Vagina (tissue), 2 donors: ENCODE measurements around the gene FGGY. TPM values are rescaled to one million over a fixed set of nuclear protein-coding genes. Genes with fewer than 3 reads are reported as not detected.

Experiments
- DNase-seq, 2 donors: peaks; one replicate each; pipeline ENCODE4 v3.0.0-alpha.2; 2017; ENCODE audit errors: extremely low spot score in 2 of 2
- H3K27ac ChIP-seq: fragments of 200-600 bp; sonication (generic); one replicate; pipeline ENCODE4 v1.5.1; 2019
- H3K27me3 ChIP-seq: fragments of 200-600 bp; sonication (generic); one replicate; pipeline ENCODE4 v1.5.1; 2019
- H3K36me3 ChIP-seq, 2 donors: fragments of 200-600 bp; sonication (generic); one replicate each; pipeline ENCODE4 v1.5.1; 2017 to 2019
- H3K4me1 ChIP-seq: fragments of 200-600 bp; sonication (generic); one replicate; pipeline ENCODE4 v1.5.1; 2019
- H3K4me3 ChIP-seq, 2 donors: fragments of 200-600 bp; sonication (generic); 1 replicate in 1 of 2; 2 replicates in 1 of 2; pipeline ENCODE4 v1.5.1; 2016 to 2019
- H3K9me3 ChIP-seq: fragments of 200-600 bp; sonication (generic); one replicate; pipeline ENCODE4 v1.5.1; 2019
- POLR2A ChIP-seq, 2 donors: fragments of 450-650 bp; IDR thresholded peaks; one replicate each; pipeline ENCODE4 v1.6.1; 2017; ENCODE audit warnings: antibody characterized with exemption in 2 of 2, mild to moderate bottlenecking in 2 of 2, moderate library complexity in 2 of 2
- POLR2AphosphoS5 ChIP-seq, 2 donors: sonication (generic); formaldehyde crosslinking; IDR thresholded peaks; one replicate each; pipeline ENCODE4 v1.9.0; 2017; ENCODE audit warnings: antibody characterized with exemption in 2 of 2, mild to moderate bottlenecking in 2 of 2, low read depth in 1 of 2; ENCODE audit not compliant: insufficient read depth in 1 of 2
- intact Hi-C: fragments of 100-400 bp; cut with DNase I; formaldehyde crosslinking; loops from one replicate; pipeline ENCODE4 v1.15.1; 2023
- total RNA-seq: library from RNA; depleted of rRNA; stranded (reverse); fragments of >200 nt; gene quantifications from one replicate; pipeline ENCODE4 v1.2.3, GENCODE V29; 2016
- TF ChIP-seq, protein P1 (sequence below), 3 experiments: fragments of 450-650 bp in 2 of 3; fragments of 200-600 bp in 1 of 3; sonication (generic) in 1 of 3; IDR thresholded peaks; one replicate each; pipeline ENCODE4 v1.5.1; 2017 to 2019; ENCODE audit warnings: antibody characterized with exemption in 3 of 3, mild to moderate bottlenecking in 2 of 3, moderate library complexity in 2 of 3

Gene FGGY
- total RNA-seq, 1 donor from 2014 or later, result 11.8 TPM

DNA sequence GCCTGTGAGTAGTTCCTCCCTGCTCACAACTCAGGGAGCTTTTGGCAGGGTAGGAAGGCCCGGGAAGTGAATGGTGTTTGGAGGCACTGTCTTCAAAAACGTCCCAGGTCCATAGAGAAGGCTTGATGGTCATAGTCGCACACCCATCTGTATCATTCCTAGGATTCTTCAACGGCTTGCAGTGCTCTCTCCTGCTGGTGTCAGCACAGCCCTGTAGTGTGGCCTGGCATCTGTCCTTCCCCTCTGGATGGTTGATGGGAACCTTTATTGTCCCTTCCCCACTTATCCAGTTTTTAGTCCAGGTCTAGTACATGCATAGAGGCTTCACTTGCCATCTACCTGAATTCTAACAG lies 375.0 kb downstream of the FGGY start:
- intact Hi-C loops, result no loop called here
- no peak for TF ChIP-seq POLR2A (IDR thresholded peaks at IDR 0.05)
- TF ChIP-seq, protein P1, sequence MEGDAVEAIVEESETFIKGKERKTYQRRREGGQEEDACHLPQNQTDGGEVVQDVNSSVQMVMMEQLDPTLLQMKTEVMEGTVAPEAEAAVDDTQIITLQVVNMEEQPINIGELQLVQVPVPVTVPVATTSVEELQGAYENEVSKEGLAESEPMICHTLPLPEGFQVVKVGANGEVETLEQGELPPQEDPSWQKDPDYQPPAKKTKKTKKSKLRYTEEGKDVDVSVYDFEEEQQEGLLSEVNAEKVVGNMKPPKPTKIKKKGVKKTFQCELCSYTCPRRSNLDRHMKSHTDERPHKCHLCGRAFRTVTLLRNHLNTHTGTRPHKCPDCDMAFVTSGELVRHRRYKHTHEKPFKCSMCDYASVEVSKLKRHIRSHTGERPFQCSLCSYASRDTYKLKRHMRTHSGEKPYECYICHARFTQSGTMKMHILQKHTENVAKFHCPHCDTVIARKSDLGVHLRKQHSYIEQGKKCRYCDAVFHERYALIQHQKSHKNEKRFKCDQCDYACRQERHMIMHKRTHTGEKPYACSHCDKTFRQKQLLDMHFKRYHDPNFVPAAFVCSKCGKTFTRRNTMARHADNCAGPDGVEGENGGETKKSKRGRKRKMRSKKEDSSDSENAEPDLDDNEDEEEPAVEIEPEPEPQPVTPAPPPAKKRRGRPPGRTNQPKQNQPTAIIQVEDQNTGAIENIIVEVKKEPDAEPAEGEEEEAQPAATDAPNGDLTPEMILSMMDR (IDR thresholded peaks at IDR 0.05), result no peak
- no peak for TF ChIP-seq POLR2AphosphoS5 (IDR thresholded peaks at IDR 0.05; ENCODE audit: insufficient read depth in 1 of 2, low read depth in 1 of 2)
- H3K27ac ChIP-seq, result peak overlapping the region; percentile 84
- peaks cover 55% of the 10 kb centered on the region for H3K4me1 ChIP-seq
- no peaks in the 10 kb centered on the region for H3K9me3 ChIP-seq
- H3K36me3 ChIP-seq, result no peaks in the 10 kb centered on the region
- DNase-seq, result no peak
- H3K27me3 ChIP-seq, result no peaks in the 10 kb centered on the region
- H3K4me3 ChIP-seq, result no peak overlapping the region

DNA sequence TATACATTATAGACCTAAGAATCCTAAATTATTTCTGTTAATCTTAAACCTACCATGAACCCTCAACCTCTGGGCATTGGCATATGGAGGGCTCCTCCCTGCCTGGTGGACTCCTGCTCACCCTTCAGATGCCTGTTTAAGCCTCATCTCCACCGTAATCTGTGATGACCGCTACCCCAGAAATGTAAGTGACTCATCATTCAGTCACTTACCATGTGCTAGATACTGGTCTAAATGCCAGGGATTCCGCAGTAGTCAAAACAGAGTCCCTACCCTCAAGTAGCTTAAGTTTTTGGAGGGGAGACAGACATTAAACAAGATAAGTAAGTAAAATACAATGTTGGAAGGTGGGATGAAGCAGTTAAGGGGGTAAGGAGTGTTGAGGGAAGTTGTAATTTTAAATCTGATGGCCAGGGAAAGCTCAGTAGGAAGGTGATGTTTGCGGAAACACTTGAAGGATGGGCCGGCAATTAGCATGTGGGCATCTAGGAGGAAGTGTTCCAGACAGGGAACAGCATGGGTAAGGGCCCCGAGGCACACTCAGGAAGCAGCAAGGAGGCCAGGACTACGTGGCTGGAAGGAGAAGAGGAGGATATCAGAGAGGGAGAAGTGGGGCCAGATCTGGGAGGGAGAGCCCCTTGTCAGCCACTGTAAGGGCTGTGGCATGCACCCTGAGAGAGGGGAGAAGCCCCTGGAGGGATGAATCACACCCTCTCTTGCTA lies 376.1 kb downstream of the FGGY start:
- Histone ChIP-seq H3K27me3 (no peaks in the 10 kb centered on the region), H3K27ac (peak overlapping the region; percentile 84), H3K36me3 (no peaks in the 10 kb centered on the region), H3K9me3 (no peaks in the 10 kb centered on the region), H3K4me1 (peaks cover 57% of the 10 kb centered on the region), H3K4me3 (no peak overlapping the region)
- intact Hi-C loops, result no loop called here
- DNase-seq, result no peak
- no peak for TF ChIP-seq POLR2A (IDR thresholded peaks at IDR 0.05)
- TF ChIP-seq POLR2AphosphoS5 (IDR thresholded peaks at IDR 0.05; ENCODE audit: insufficient read depth in 1 of 2, low read depth in 1 of 2), result peak in 1 of 2 donors; percentile 32
- TF ChIP-seq, protein P1 (IDR thresholded peaks at IDR 0.05), result no peak

DNA sequence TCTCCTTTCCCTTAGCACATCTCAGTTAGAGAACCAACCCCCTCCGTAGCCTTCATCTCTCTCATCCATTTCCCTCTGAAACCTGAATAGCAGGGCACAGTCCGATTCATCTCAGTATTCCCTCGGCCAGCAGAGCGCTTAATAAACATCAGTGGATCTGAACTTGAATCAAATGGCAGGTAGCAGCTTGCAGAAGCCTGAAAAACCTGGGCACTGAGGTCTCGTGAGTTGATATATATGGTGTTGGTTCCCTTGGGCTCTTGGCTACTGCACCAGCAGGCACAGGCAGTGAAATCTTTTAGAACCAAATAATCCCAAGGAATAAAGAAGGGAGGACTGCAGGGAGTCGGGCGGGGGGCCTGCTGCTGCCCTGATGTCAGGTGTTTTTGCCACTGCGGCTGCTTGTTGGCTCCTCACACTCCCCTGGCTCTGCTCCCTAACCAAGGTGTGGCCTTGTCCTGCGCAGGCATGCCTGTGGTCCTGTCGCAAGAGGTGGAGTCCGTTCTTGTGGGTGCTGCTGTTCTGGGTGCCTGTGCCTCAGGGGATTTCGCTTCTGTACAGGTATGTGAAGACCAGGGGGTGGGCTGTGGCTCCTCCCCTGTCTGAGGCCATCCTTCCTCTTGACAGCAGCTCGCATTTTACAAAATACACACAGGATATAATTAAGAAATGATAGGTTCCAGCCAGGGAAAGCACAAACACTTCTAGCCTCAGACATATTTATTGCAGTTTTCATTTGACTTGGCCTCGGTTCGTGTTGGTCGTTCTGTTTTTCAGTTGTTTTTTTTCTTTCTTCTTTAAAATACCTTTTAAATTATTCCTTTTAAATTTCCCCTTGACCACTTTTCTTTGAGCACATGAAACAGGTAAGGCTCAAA lies 376.9 kb downstream of the FGGY start:
- Histone ChIP-seq H3K27me3 (no peaks in the 10 kb centered on the region), H3K27ac (peak overlapping the region; percentile 84), H3K9me3 (no peaks in the 10 kb centered on the region), H3K36me3 (no peaks in the 10 kb centered on the region), H3K4me1 (peaks cover 65% of the 10 kb centered on the region), H3K4me3 (no peak overlapping the region)
- no peak for DNase-seq
- peak in 1 of 2 donors; percentile 16 for TF ChIP-seq POLR2AphosphoS5 (IDR thresholded peaks at IDR 0.05; ENCODE audit: insufficient read depth in 1 of 2, low read depth in 1 of 2)
- TF ChIP-seq POLR2A (IDR thresholded peaks at IDR 0.05), result no peak
- TF ChIP-seq, protein P1 (IDR thresholded peaks at IDR 0.05), result no peak
- intact Hi-C loops, result no loop called here

DNA sequence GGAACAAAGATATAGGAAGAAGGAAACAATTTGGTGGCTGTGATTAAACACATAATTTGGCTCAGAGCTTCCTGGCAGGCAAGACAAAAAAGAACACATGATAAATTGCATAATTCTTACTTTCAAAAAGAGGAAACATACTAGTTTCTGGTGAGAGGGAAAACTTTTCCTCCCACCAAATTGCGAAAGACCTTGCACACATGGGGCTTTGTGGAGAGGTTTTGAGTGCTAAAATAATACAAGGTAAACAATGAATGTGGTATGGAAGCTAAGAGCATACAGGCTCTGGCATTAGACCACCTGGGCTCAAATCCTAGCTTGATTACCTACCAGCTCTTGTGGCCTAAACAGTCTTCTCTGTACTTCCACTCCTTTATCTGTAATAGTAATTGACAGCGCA lies 377.7 kb downstream of the FGGY start:
- intact Hi-C loops, result no loop called here
- H3K36me3 ChIP-seq, result no peaks in the 10 kb centered on the region
- no peaks in the 10 kb centered on the region for H3K9me3 ChIP-seq
- peaks cover 60% of the 10 kb centered on the region for H3K4me1 ChIP-seq
- peak overlapping the region; percentile 84 for H3K27ac ChIP-seq
- H3K27me3 ChIP-seq, result no peaks in the 10 kb centered on the region
- TF ChIP-seq POLR2A (IDR thresholded peaks at IDR 0.05), result no peak
- peak; percentile 17 to 98 for TF ChIP-seq POLR2AphosphoS5 (IDR thresholded peaks at IDR 0.05; ENCODE audit: insufficient read depth in 1 of 2, low read depth in 1 of 2)
- no peak for DNase-seq
- H3K4me3 ChIP-seq, result no peak overlapping the region

DNA sequence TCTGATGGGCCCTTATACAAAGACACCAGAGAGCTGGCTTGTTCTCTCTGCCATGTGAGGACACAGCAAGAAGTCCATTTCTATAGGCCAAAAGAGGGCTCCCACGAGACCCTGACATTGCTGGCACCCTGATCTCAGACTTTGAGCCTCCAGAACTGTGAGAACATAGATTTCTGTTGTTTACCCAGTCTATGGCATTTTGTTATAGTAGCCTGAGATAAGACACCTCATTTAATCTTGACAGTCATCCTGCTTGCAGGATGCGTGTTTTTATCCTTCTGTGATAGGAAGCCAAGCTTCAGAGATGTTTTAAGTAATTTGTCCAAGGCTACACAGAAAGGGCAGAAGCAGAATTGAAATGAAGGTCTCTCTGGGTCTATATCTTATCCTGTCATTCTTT lies 379.0 kb downstream of the FGGY start:
- no peak overlapping the region for H3K4me3 ChIP-seq
- peaks cover 48% of the 10 kb centered on the region for H3K4me1 ChIP-seq
- DNase-seq, result no peak
- intact Hi-C loops, result no loop called here
- H3K27ac ChIP-seq, result peak overlapping the region; percentile 84
- TF ChIP-seq, protein P1 (IDR thresholded peaks at IDR 0.05), result no peak
- TF ChIP-seq POLR2A (IDR thresholded peaks at IDR 0.05), result no peak
- no peak for TF ChIP-seq POLR2AphosphoS5 (IDR thresholded peaks at IDR 0.05; ENCODE audit: insufficient read depth in 1 of 2, low read depth in 1 of 2)
- no peaks in the 10 kb centered on the region for H3K27me3 ChIP-seq
- no peaks in the 10 kb centered on the region for H3K9me3 ChIP-seq
- no peaks in the 10 kb centered on the region for H3K36me3 ChIP-seq
